HG03439 (cell line): ENCODE measurements around the gene SKIC8.

Source experiments
- ATAC-seq: cut with Tn5 transposase; IDR thresholded peaks from one replicate; pipeline ENCODE4 v1.9.1; 2021; ENCODE audit warnings: mild to moderate bottlenecking, moderate library complexity; ENCODE audit not compliant: unreplicated experiment

SKIC8 gene

DNA sequence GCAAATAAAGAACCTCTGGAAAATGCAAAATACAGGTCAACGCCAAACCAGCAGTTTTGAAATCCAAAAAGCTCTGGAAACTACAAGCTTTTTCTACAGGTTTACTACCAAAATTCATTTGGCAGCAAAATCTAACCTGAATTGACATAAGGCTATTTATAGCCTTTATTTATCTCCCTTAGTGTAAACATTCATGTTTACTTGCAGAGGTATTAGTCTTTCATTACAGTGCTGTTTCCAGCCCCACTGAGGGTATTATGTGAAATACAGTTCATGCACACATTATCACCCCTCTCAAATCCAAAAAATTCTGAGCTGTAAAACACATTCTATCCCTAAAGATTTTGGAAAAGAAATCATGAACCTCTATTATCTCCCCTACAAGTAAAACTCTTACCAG is 7.2 kb downstream of the SKIC8 start:
- ATAC-seq: no peak

DNA sequence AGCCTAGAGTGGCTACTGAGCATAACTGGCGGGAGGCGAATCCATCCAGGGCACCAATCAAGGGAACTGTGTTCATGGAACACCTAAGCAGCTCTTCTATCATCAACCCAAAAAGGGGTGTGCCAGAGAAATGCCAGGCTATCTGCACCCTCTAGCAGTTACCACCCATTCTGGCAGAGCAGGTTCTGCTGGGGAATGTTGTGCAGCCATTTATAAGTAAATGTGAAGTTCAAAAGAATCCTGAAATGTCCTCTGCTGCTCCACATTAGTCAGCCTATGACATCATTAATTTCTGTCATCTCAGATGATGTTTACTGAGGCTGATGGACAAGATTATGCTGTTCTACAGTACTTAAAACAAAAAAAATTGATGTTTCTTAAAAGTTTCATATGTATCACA is 7.7 kb downstream of the SKIC8 start:
- no peak for ATAC-seq

DNA sequence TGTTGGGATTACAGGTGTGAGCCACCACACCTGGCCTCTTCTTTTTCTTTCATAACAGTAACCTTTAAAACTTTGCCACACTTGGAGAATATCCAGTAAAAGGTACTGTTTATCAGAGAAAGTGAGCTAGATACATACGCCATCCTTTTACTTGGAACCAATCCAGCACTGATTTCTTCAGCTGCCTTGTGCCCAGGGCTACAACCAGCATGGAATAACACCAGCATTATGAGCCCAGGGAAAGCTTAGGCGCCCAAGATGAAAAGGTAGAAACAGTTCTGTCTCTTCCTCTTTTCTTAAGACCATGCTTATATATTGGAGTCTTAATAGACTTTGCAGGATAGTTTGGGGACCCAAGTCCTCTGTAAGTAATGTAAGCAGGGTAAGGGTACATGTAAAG is 8.4 kb downstream of the SKIC8 start:
- no peak for ATAC-seq

- no peak for ATAC-seq
Observed at GRCh38 chr15:78290222-78290621, 9.2 kb downstream of the SKIC8 start.

- ATAC-seq: no peak
Observed at GRCh38 chr15:78284758-78285157, 14.7 kb downstream of the SKIC8 start.

DNA sequence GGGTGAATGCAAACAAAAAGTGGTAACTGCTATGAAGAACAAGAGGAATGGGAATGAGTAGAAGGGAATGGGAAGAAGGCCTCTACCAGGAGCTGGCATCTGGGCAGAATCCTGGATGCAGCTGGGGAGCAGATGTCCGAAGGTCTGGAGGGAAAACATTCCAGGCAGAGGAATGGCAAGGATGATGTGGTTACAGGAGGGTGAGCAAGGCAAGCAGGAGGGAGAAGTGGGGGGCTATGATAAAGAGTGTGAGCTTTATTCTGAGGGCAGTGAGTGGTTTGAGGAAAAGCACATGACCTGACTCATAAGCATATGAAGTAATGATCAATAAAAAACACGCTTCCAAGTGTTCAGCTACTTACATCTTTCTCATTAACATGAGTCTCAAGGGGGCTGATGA is 17.1 kb downstream of the SKIC8 start:
- no peak for ATAC-seq

GRCh38 chr15:78280319-78281072 is 18.9 kb downstream of the SKIC8 start:
- no peak for ATAC-seq

- ATAC-seq: no peak
Observed at GRCh38 chr15:78276064-78276943, 23.1 kb downstream of the SKIC8 start.

GRCh38 chr15:78274994-78275393 is 24.4 kb downstream of the SKIC8 start:
- no peak for ATAC-seq

- no peak for ATAC-seq
Observed at GRCh38 chr15:78272776-78273175, 26.6 kb downstream of the SKIC8 start.

DNA sequence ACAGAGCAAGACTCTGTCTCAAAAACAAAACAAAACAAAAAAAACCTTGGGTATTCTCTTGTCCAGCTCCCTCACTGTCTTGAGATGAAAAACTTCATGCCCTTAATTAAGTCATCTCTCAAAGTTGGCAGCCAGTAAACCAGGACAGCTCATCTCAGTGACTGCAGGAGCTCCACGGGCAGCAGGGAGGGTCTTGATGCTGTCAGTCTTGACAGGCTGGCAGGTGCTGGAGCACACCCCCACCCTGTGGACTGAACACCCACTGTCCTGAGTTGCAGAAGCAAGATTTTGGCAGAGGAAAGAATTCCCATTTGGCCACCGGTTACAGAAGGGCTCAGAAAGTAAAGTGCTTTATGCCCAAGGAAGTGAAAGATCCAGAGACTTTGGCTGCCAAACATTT is 27.1 kb downstream of the SKIC8 start:
- no peak for ATAC-seq

GRCh38 chr15:78266806-78267205 is 32.6 kb downstream of the SKIC8 start:
- no peak for ATAC-seq

GRCh38 chr15:78266229-78266628 is 33.2 kb downstream of the SKIC8 start:
- ATAC-seq: no peak

DNA sequence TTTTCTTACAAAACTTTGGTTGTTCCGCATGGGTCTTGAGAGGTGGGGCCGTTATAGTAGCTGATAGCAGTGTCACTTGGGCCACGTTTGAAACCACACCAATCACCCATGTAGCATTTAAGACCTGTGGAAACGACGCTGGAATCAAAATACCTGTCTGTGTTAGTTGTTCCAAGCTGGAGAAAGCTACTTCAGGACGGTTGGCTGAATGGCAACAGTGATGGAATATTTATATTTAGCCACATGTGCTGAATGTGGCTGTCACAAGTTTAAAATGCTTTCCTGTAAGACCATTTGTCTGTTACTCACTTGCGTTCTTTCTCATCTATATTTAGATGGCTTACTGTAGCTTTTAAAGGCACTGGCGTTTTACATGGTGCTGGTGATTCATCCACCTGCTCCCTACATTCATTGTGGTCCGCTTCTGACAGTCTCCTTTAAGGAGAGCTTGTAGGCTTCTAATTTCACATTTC is 33.6 kb downstream of the SKIC8 start:
- ATAC-seq: no peak

GRCh38 chr15:78265137-78265460 is 34.3 kb downstream of the SKIC8 start:
- ATAC-seq: no peak

DNA sequence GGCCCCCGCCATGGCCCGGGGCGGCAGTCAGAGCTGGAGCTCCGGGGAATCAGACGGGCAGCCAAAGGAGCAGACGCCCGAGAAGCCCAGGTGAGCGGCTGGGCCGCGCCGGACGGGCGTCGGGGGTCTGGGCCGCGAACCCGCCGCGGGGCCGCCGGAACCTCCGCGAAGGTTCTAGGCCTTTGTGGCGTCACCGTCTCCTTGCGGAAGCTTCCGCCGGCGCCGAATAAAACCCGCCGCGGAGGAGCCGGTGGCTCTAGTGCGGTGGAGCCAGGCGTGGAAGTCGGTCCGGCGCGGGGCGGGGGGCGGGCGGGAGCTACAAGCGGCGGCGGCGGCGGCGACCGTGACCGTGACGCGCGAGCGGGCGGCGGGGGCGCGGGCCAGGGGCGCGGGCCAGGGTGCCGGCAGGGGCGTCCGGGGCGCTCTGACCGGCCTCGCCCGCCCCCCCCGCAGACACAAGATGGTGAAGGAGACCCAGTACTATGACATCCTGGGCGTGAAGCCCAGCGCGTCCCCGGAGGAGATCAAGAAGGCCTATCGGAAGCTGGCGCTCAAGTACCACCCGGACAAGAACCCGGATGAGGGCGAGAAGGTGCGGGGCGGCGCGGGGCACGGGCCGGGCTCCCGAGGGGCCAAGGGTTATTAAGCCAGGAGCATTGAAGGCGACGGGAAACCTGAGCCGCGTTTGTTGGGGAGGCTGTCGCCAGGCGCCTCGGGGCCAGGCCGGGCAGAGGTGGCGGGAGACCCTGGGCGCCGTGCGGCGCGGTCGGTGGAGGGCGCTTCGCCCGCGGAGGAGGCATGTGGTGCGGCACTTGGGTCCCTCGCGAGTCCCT is 34.9 kb downstream of the SKIC8 start, which contains the start of gene DNAJA4:
TSS of gene DNAJA4 (plus strand) at position 259 of the 833 bp plus-strand sequence. CDS start at position 461, 202 bp downstream.
- no peak for ATAC-seq

- no peak for ATAC-seq
Observed at GRCh38 chr15:78263907-78264303, 35.5 kb downstream of the SKIC8 start.

GRCh38 chr15:78263351-78263781 is 36.0 kb downstream of the SKIC8 start:
- ATAC-seq: no peak

DNA sequence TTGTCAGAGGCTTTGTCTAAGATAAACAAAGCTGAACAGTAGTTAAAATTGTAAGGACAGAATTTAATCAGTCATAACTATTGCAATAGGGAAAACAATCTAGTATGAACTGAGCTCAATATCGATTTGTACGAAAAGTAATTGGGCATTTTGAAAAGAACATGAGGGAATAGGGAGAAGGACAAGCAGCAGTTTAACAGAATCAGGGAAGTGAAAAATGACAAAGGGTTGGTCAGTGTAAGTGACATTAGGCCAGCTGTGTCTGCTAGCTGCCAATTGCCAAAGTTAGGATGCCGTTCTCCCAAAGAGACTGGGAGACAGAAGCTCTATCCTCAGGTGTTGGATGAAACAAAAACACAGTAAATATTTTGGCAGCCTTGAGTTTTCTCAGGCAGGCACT is 38.3 kb downstream of the SKIC8 start:
- ATAC-seq: no peak

DNA sequence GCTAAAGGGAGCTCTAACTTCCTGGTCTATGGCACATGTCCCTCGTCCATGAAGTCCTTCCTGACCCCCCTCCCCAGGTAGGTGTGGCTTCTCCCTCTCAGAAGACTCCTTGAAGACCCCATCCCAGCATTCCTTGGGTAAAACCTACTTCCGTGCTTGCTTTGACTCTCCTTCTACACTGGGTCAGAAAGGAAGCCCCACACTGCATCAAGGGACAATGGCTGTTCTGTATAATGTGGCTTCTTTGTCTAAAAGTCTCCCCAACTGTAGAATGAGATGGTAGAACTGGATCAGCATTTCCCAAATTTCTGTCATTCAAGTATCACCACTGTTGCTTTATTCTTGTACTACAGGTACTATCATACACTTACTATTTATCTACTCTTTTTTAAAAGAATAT is 38.9 kb downstream of the SKIC8 start:
- ATAC-seq: no peak

GRCh38 chr15:78259232-78259631 is 40.2 kb downstream of the SKIC8 start:
- no peak for ATAC-seq
